ENCODE measurements around the gene MBD1.
"Not testable (repeated sequence)": the region's sequence is repeated elsewhere in the genome, so short reads cannot be mapped to it uniquely, and the experiment has no call there.

MBD1 gene

GRCh38 chr18:50232419-50232818, 48.9 kb downstream of the MBD1 start:
- H3K9me3 ChIP-seq (ENCODE audit: insufficient read depth, low read length) = no peaks in the 10 kb centered on the region
- no peak for TF ChIP-seq YY1 (IDR thresholded peaks at IDR 0.05; ENCODE audit: insufficient read depth, insufficient read length)
- TF ChIP-seq ZNF274 (IDR thresholded peaks at IDR 0.05; ENCODE audit: low read depth, low read length) = no peak
- no peak for TF ChIP-seq SUZ12 (IDR thresholded peaks at IDR 0.05; ENCODE audit: extremely low read depth, insufficient read depth, insufficient read length)
- no peaks in the 10 kb centered on the region for H3K27me3 ChIP-seq (ENCODE audit: insufficient read depth, insufficient read length)
- DNase-seq (ENCODE audit: low read depth, low spot score) = no peak
- no peaks in the 10 kb centered on the region for H3K36me3 ChIP-seq (ENCODE audit: insufficient read depth, insufficient read length, low read length)
- H3K4me3 ChIP-seq (ENCODE audit: insufficient read length, low read depth) = no peak overlapping the region
- H3K9ac ChIP-seq (ENCODE audit: insufficient read length, low read depth) = no peak overlapping the region
- no peaks in the 10 kb centered on the region for H3K4me1 ChIP-seq (ENCODE audit: insufficient read depth, insufficient read length)

GRCh38 chr18:50231621-50232020, 49.7 kb downstream of the MBD1 start:
- no peak for DNase-seq (ENCODE audit: low read depth, low spot score)
- Histone ChIP-seq H3K36me3 (ENCODE audit: insufficient read depth, insufficient read length, low read length) (no peaks in the 10 kb centered on the region), H3K4me1 (ENCODE audit: insufficient read depth, insufficient read length) (no peaks in the 10 kb centered on the region), H3K4me3 (ENCODE audit: insufficient read length, low read depth) (no peak overlapping the region), H3K27me3 (ENCODE audit: insufficient read depth, insufficient read length) (no peaks in the 10 kb centered on the region), H3K9me3 (ENCODE audit: insufficient read depth, low read length) (no peaks in the 10 kb centered on the region), H3K9ac (ENCODE audit: insufficient read length, low read depth) (no peak overlapping the region)
- no peak for TF ChIP-seq SUZ12 (IDR thresholded peaks at IDR 0.05; ENCODE audit: extremely low read depth, insufficient read depth, insufficient read length)
- no peak for TF ChIP-seq YY1 (IDR thresholded peaks at IDR 0.05; ENCODE audit: insufficient read depth, insufficient read length)
- TF ChIP-seq ZNF274 (IDR thresholded peaks at IDR 0.05; ENCODE audit: low read depth, low read length) = no peak

- peaks cover 15% of the 10 kb centered on the region; the same call in 1 of the 2 replicates for H3K9me3 ChIP-seq (ENCODE audit: insufficient read depth, low read length)
- H3K27me3 ChIP-seq (ENCODE audit: insufficient read depth, insufficient read length); H3K9ac ChIP-seq (ENCODE audit: insufficient read length, low read depth); H3K4me1 ChIP-seq (ENCODE audit: insufficient read depth, insufficient read length); H3K4me3 ChIP-seq (ENCODE audit: insufficient read length, low read depth); H3K36me3 ChIP-seq (ENCODE audit: insufficient read depth, insufficient read length, low read length); DNase-seq (ENCODE audit: low read depth, low spot score): not testable (repeated sequence)
Observed at GRCh38 chr18:50220249-50220648, 61.1 kb downstream of the MBD1 start.

All from NT2/D1 (cell line).